ENCODE data around the gene FBXO38. TPM values are rescaled to one million over a fixed set of nuclear protein-coding genes. Genes with fewer than 3 reads are reported as not detected.

Gene FBXO38
- total RNA-seq, 4 donors from 2014 or later, result 29.5 to 46.5 (median 34.0) TPM

GRCh38 chr5:148343046-148343407 lies 40.7 kb upstream of the FBXO38 start:
- H3K4me1 ChIP-seq, result peaks cover 0 to 6% (median 0%) of the 10 kb centered on the region in 4 donors
- TF ChIP-seq POLR2AphosphoS5 (IDR thresholded peaks at IDR 0.05) (no peak), CTCF (IDR thresholded peaks at IDR 0.05) (no peak), EP300 (IDR thresholded peaks at IDR 0.05) (no peak)
- H3K27me3 ChIP-seq, result no peaks in the 10 kb centered on the region
- intact Hi-C loops (cut with DNase I), result no loop called here
- H3K27ac ChIP-seq (replicated peaks in 1 of 4), result no peak overlapping the region
- H3K36me3 ChIP-seq, result no peaks in the 10 kb centered on the region
- H3K4me3 ChIP-seq, result no peak overlapping the region
- H3K9me3 ChIP-seq, result no peaks in the 10 kb centered on the region
- 83% methylated on average over 2 of the region's 2 CpGs for WGBS
- no peak for DNase-seq (ENCODE audit: extremely low spot score)

GRCh38 chr5:148343603-148344487 lies 39.9 kb upstream of the FBXO38 start:
- H3K4me3 ChIP-seq, result no peak overlapping the region
- H3K9me3 ChIP-seq, result no peaks in the 10 kb centered on the region
- DNase-seq (ENCODE audit: extremely low spot score), result no peak
- no peak overlapping the region for H3K27ac ChIP-seq (replicated peaks in 1 of 4)
- no peaks in the 10 kb centered on the region for H3K36me3 ChIP-seq
- TF ChIP-seq EP300 (IDR thresholded peaks at IDR 0.05) (no peak), POLR2AphosphoS5 (IDR thresholded peaks at IDR 0.05) (no peak), CTCF (IDR thresholded peaks at IDR 0.05) (no peak), POLR2A (IDR thresholded peaks at IDR 0.05; ENCODE audit: low read depth) (no peak)
- WGBS, result 81% methylated on average over 7 of the region's 7 CpGs
- peaks cover 0 to 6% (median 0%) of the 10 kb centered on the region in 4 donors for H3K4me1 ChIP-seq
- intact Hi-C loops (cut with DNase I), result no loop called here
- H3K27me3 ChIP-seq, result no peaks in the 10 kb centered on the region

GRCh38 chr5:148347706-148348105 lies 36.1 kb upstream of the FBXO38 start:
- Histone ChIP-seq H3K4me1 (peaks cover 0 to 6% (median 0%) of the 10 kb centered on the region in 4 donors), H3K36me3 (no peaks in the 10 kb centered on the region), H3K4me3 (no peak overlapping the region), H3K27ac (replicated peaks in 1 of 4) (no peak overlapping the region), H3K9me3 (no peaks in the 10 kb centered on the region), H3K27me3 (no peaks in the 10 kb centered on the region)
- no peak for TF ChIP-seq POLR2A (IDR thresholded peaks at IDR 0.05; ENCODE audit: low read depth)
- no peak for TF ChIP-seq EP300 (IDR thresholded peaks at IDR 0.05)
- no peak for TF ChIP-seq CTCF (IDR thresholded peaks at IDR 0.05)
- TF ChIP-seq POLR2AphosphoS5 (IDR thresholded peaks at IDR 0.05), result no peak
- WGBS, result 89% methylated on average over 1 of the region's 1 CpG
- no peak for DNase-seq (ENCODE audit: extremely low spot score)
- intact Hi-C loops (cut with DNase I), result no loop called here

- no peaks in the 10 kb centered on the region for H3K9me3 ChIP-seq
- no peaks in the 10 kb centered on the region for H3K4me1 ChIP-seq
- no peaks in the 10 kb centered on the region for H3K27me3 ChIP-seq
- no peak for DNase-seq (ENCODE audit: extremely low spot score)
- no peak for TF ChIP-seq CTCF (IDR thresholded peaks at IDR 0.05)
- no peak for TF ChIP-seq POLR2A (IDR thresholded peaks at IDR 0.05; ENCODE audit: low read depth)
- TF ChIP-seq EP300 (IDR thresholded peaks at IDR 0.05), result no peak
- TF ChIP-seq POLR2AphosphoS5 (IDR thresholded peaks at IDR 0.05), result no peak
- no peak overlapping the region for H3K4me3 ChIP-seq
- WGBS, result 93% methylated on average over 1 of the region's 1 CpG
- no peak overlapping the region for H3K27ac ChIP-seq (replicated peaks in 1 of 4)
- intact Hi-C loops (cut with DNase I), result no loop called here
- H3K36me3 ChIP-seq, result no peaks in the 10 kb centered on the region
Observed at GRCh38 chr5:148352696-148353095, 31.1 kb upstream of the FBXO38 start.

Data from esophagus muscularis mucosa (tissue), 4 donors.